ENCODE measurements around the gene CALHM3. TPM values are rescaled to one million over a fixed set of nuclear protein-coding genes. Genes with fewer than 3 reads are reported as not detected.

CALHM3 gene
- total RNA-seq, 3 donors from 2014 or later = not detected

GRCh38 chr10:103457896-103458583 lies 21.0 kb downstream of the CALHM3 start:
- intact Hi-C loops (cut with DNase I, micrococcal nuclease) = no loop called here
- Histone ChIP-seq H3K36me3 (ENCODE audit: low read depth) (no peaks in the 10 kb centered on the region), H3K4me1 (ENCODE audit: low read depth) (no peaks in the 10 kb centered on the region), H3K4me3 (no peak overlapping the region), H3K9me3 (no peaks in the 10 kb centered on the region)
- DNase-seq (no peak), ATAC-seq (no peak)
- TF ChIP-seq CTCF (IDR thresholded peaks at IDR 0.05) = no peak

- DNase-seq (no peak), ATAC-seq (no peak)
- no peak for TF ChIP-seq CTCF (IDR thresholded peaks at IDR 0.05)
- intact Hi-C loops (cut with DNase I, micrococcal nuclease) = no loop called here
- no peak overlapping the region for H3K4me3 ChIP-seq
- peaks cover 7% of the 10 kb centered on the region for H3K4me1 ChIP-seq (ENCODE audit: low read depth)
- no peaks in the 10 kb centered on the region for H3K9me3 ChIP-seq
- no peaks in the 10 kb centered on the region for H3K36me3 ChIP-seq (ENCODE audit: low read depth)
Measured at GRCh38 chr10:103457176-103457712, 21.8 kb downstream of the CALHM3 start.

- no peak for TF ChIP-seq CTCF (IDR thresholded peaks at IDR 0.05)
- H3K9me3 ChIP-seq = no peaks in the 10 kb centered on the region
- intact Hi-C loops (cut with DNase I, micrococcal nuclease) = no loop called here
- H3K4me1 ChIP-seq (ENCODE audit: low read depth) = peaks cover 12% of the 10 kb centered on the region
- ATAC-seq = no peak
- DNase-seq = no peak
- H3K36me3 ChIP-seq (ENCODE audit: low read depth) = no peaks in the 10 kb centered on the region
- no peak overlapping the region for H3K4me3 ChIP-seq
Measured at GRCh38 chr10:103456074-103456660, 22.9 kb downstream of the CALHM3 start.

- Histone ChIP-seq H3K36me3 (ENCODE audit: low read depth) (no peaks in the 10 kb centered on the region), H3K9me3 (no peaks in the 10 kb centered on the region), H3K4me3 (no peak overlapping the region), H3K4me1 (ENCODE audit: low read depth) (peaks cover 16% of the 10 kb centered on the region)
- intact Hi-C loops (cut with DNase I, micrococcal nuclease) = no loop called here
- TF ChIP-seq CTCF (IDR thresholded peaks at IDR 0.05) = no peak
- no peak for ATAC-seq
- DNase-seq = no peak
Measured at GRCh38 chr10:103455235-103455634, 23.8 kb downstream of the CALHM3 start.

GRCh38 chr10:103454026-103454425 lies 25.0 kb downstream of the CALHM3 start:
- no peak overlapping the region for H3K4me3 ChIP-seq
- intact Hi-C loops (cut with DNase I, micrococcal nuclease) = no loop called here

More at GRCh38 chr10:103454026-103454425, 25.0 kb downstream of the CALHM3 start:
- ATAC-seq (no peak), DNase-seq (no peak)
- Histone ChIP-seq H3K4me1 (ENCODE audit: low read depth) (peaks cover 17% of the 10 kb centered on the region), H3K36me3 (ENCODE audit: low read depth) (no peaks in the 10 kb centered on the region), H3K9me3 (no peaks in the 10 kb centered on the region)
- TF ChIP-seq CTCF (IDR thresholded peaks at IDR 0.05) = no peak
